ENCODE results near the gene CCDC148. TPM values are rescaled to one million over a fixed set of nuclear protein-coding genes. Genes with fewer than 3 reads are reported as not detected.
"Not testable (repeated sequence)": the region's sequence is repeated elsewhere in the genome, so short reads cannot be mapped to it uniquely, and the experiment has no call there.

CCDC148 gene
- total and polyA plus RNA-seq, 2 donors, result 0.28 to 5.3 TPM

- not testable (repeated sequence) for H3K36me3 ChIP-seq (ENCODE audit: insufficient read depth); H3K4me1 ChIP-seq (ENCODE audit: insufficient read depth); H3K4me3 ChIP-seq (ENCODE audit: low read depth, low read length); H3K27ac ChIP-seq (ENCODE audit: low read depth); DNase-seq (ENCODE audit: extremely low spot score)
- 87% methylated on average over 13 of the region's 13 CpGs for WGBS
These were observed 22.8 kb downstream of the CCDC148 start for GRCh38 chr2:158433716-158434115.

- Histone ChIP-seq H3K36me3 (ENCODE audit: insufficient read depth) (no peaks in the 10 kb centered on the region), H3K4me1 (ENCODE audit: insufficient read depth) (no peaks in the 10 kb centered on the region), H3K4me3 (ENCODE audit: low read depth, low read length) (no peak overlapping the region), H3K27ac (ENCODE audit: low read depth) (no peak overlapping the region)
- no peak for DNase-seq (ENCODE audit: extremely low spot score)
These were observed 24.4 kb downstream of the CCDC148 start for GRCh38 chr2:158432117-158432516.

DNA sequence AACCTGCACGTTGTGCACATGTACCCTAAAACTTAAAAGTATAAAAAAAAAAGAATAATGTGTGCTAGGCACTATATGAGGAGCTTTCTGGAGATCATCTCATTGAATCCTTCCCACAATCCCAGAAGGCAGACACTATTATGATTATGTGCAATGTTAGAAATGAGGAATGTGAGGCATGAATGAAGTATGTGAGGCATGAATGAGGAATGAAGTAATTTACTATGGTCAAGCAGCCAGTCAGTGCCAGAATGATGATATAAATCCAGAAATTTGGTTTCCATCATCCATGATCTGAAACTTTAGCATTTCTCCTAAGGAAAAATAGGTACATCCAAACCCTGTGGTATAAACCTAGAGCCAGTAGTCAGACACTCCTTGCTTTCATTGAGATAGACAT is 42.0 kb downstream of the CCDC148 start:
- Histone ChIP-seq H3K4me1 (ENCODE audit: insufficient read depth) (no peaks in the 10 kb centered on the region), H3K36me3 (ENCODE audit: insufficient read depth) (no peaks in the 10 kb centered on the region), H3K27ac (ENCODE audit: low read depth) (no peak overlapping the region), H3K4me3 (ENCODE audit: low read depth, low read length) (no peak overlapping the region)
- WGBS, result 84% methylated on average over 1 of the region's 1 CpG
- DNase-seq (ENCODE audit: extremely low spot score), result no peak

DNA sequence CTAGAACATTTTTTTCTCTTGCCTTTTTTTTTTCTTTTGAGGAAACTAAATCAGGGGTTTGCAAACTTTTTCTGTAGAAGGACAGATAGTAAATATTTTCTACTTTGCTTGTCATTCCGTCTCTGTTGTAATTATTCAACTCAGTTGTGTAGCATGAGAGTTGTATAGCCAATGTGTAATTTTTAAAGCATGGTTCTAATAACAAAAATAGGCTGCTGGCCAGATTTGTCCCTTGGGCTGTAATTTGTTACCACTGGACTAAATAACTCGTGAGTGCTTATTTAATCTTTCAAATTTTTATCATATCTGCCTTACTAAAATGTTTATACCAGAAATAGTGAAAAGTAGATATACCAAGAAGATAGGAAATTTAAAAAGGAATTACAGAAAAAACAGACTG is 43.0 kb downstream of the CCDC148 start:
- H3K36me3 ChIP-seq (ENCODE audit: insufficient read depth), result no peaks in the 10 kb centered on the region
- DNase-seq (ENCODE audit: extremely low spot score), result no peak
- H3K4me1 ChIP-seq (ENCODE audit: insufficient read depth), result no peaks in the 10 kb centered on the region
- H3K4me3 ChIP-seq (ENCODE audit: low read depth, low read length), result no peak overlapping the region
- 31% methylated on average over 2 of the region's 2 CpGs for WGBS
- no peak overlapping the region for H3K27ac ChIP-seq (ENCODE audit: low read depth)

DNA sequence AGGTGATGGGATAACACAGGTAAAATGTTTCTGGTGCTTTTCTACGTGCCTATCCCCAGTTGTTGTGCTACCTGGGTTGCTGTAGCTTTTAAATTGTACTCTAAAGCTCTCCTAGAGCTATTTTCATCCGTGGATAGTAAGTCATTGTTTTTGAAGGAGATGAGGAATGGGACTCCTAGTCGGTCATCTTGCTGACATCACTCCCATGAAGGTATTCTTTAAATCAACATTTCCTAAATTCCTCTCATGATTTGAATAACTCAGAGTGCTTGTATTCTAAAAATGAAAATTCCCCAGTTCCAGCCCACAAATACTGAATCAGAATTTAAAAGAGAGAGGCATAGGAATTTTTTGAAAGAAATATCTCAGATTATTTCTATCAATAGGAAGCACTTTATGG is 44.3 kb downstream of the CCDC148 start:
- DNase-seq (ENCODE audit: extremely low spot score), result no peak
- Histone ChIP-seq H3K27ac (ENCODE audit: low read depth) (no peak overlapping the region), H3K4me3 (ENCODE audit: low read depth, low read length) (no peak overlapping the region), H3K4me1 (ENCODE audit: insufficient read depth) (no peaks in the 10 kb centered on the region), H3K36me3 (ENCODE audit: insufficient read depth) (no peaks in the 10 kb centered on the region)
- WGBS, result 47% methylated on average over 3 of the region's 3 CpGs

GRCh38 chr2:158411748-158412147 is 44.8 kb downstream of the CCDC148 start:
- no peak for DNase-seq (ENCODE audit: extremely low spot score)
- H3K36me3 ChIP-seq (ENCODE audit: insufficient read depth), result no peaks in the 10 kb centered on the region
- H3K4me1 ChIP-seq (ENCODE audit: insufficient read depth), result no peaks in the 10 kb centered on the region
- no peak overlapping the region for H3K27ac ChIP-seq (ENCODE audit: low read depth)
- no peak overlapping the region for H3K4me3 ChIP-seq (ENCODE audit: low read depth, low read length)

DNA sequence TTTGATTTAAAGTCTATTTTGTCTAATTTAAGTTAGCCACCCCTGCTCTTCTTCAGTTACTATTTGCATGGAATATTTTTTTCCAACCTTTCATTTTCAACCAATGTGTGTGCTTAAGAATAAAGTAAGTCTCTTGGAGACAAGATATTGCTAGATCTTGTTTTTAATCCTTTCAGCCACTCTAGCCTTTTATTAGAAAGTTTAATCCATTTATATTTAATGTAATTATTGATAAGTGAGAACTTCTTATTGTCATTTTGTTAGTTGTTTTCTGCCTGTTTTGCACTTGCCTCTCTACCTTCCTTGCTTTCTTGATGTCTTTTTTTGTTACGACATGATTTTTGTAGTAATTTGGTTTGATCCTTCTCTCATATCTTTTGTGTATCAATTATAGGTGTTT is 46.4 kb downstream of the CCDC148 start:
- H3K27ac ChIP-seq (ENCODE audit: low read depth), result no peak overlapping the region
- H3K36me3 ChIP-seq (ENCODE audit: insufficient read depth), result no peaks in the 10 kb centered on the region
- WGBS, result 98% methylated on average over 1 of the region's 1 CpG
- no peak overlapping the region for H3K4me3 ChIP-seq (ENCODE audit: low read depth, low read length)
- H3K4me1 ChIP-seq (ENCODE audit: insufficient read depth), result no peaks in the 10 kb centered on the region
- no peak for DNase-seq (ENCODE audit: extremely low spot score)

DNA sequence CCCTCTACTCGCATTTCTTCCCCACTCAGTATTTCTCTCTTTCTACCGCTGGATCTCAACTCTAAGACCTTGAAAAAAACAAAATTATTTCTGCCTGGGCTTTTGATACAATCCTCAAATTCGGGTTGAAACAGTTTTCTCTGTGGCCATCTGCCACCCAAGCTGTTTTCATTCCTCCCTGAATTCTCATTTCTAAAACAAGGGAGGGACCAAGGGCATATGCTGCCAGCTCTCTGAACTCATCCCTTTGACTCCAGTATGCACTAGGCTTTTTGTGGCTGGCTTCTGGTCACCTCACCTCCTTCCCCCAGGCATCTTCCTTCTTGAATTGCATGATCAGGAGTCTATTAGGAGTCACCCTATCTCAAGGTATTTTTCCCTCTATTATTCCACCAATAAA is 49.5 kb downstream of the CCDC148 start:
- WGBS, result 74% methylated on average over 3 of the region's 3 CpGs
- H3K4me1 ChIP-seq (ENCODE audit: insufficient read depth), result no peaks in the 10 kb centered on the region
- no peak overlapping the region for H3K27ac ChIP-seq (ENCODE audit: low read depth)
- H3K4me3 ChIP-seq (ENCODE audit: low read depth, low read length), result no peak overlapping the region
- DNase-seq (ENCODE audit: extremely low spot score), result no peak
- no peaks in the 10 kb centered on the region for H3K36me3 ChIP-seq (ENCODE audit: insufficient read depth)

GRCh38 chr2:158405341-158405740 is 51.2 kb downstream of the CCDC148 start:
- no peaks in the 10 kb centered on the region for H3K36me3 ChIP-seq (ENCODE audit: insufficient read depth)
- WGBS, result 98% methylated on average over 3 of the region's 3 CpGs
- no peak for DNase-seq (ENCODE audit: extremely low spot score)
- H3K4me1 ChIP-seq (ENCODE audit: insufficient read depth), result no peaks in the 10 kb centered on the region
- no peak overlapping the region for H3K27ac ChIP-seq (ENCODE audit: low read depth)
- H3K4me3 ChIP-seq (ENCODE audit: low read depth, low read length), result no peak overlapping the region

DNA sequence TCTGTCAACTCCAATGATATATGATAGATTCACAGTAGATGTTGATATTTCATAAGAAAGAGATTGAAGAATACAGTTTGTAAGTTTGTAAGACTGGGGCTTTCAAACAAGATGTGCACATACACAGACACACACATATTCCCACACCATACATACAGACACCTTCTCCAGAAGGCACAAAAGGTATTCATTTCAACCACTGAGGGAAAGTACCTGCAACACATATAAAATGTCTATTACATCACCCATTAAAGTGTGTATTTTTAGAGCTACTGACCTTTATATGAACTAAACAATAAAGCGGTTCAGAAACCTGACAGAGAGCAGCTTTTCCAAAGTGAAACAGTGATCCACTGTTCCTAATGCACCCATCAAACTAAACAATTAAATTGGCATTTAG is 53.3 kb downstream of the CCDC148 start:
- DNase-seq (ENCODE audit: extremely low spot score), result no peak
- no peaks in the 10 kb centered on the region for H3K4me1 ChIP-seq (ENCODE audit: insufficient read depth)
- WGBS, result 31% methylated on average over 1 of the region's 1 CpG
- no peaks in the 10 kb centered on the region for H3K36me3 ChIP-seq (ENCODE audit: insufficient read depth)
- H3K4me3 ChIP-seq (ENCODE audit: low read depth, low read length), result no peak overlapping the region
- no peak overlapping the region for H3K27ac ChIP-seq (ENCODE audit: low read depth)

DNA sequence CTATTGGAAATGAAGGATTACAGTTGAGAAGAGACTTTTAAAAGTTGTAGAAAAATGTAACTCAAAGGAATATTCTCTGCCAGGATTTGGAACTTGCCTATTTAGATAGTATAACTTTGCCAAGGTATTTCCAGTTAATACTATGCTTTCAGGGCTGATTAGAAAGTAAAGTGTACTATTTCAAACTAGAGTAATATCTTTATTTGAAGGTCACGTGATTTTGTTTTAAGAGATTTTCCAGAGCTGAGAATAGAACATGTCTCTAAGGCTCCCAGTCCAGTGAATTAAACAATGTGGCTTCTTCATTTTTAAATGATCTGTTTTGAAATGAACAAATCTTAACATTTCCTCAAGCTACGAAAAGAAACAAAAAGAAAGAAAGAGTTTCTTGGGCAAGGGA is 53.9 kb downstream of the CCDC148 start:
- DNase-seq (ENCODE audit: extremely low spot score), result no peak
- WGBS, result 26% methylated on average over 2 of the region's 2 CpGs
- no peak overlapping the region for H3K27ac ChIP-seq (ENCODE audit: low read depth)
- H3K36me3 ChIP-seq (ENCODE audit: insufficient read depth), result no peaks in the 10 kb centered on the region
- no peak overlapping the region for H3K4me3 ChIP-seq (ENCODE audit: low read depth, low read length)
- no peaks in the 10 kb centered on the region for H3K4me1 ChIP-seq (ENCODE audit: insufficient read depth)

- 65% methylated on average over 1 of the region's 1 CpG for WGBS
- H3K4me3 ChIP-seq (ENCODE audit: low read depth, low read length), result no peak overlapping the region
These were observed 61.4 kb downstream of the CCDC148 start for GRCh38 chr2:158395166-158395565.

DNA sequence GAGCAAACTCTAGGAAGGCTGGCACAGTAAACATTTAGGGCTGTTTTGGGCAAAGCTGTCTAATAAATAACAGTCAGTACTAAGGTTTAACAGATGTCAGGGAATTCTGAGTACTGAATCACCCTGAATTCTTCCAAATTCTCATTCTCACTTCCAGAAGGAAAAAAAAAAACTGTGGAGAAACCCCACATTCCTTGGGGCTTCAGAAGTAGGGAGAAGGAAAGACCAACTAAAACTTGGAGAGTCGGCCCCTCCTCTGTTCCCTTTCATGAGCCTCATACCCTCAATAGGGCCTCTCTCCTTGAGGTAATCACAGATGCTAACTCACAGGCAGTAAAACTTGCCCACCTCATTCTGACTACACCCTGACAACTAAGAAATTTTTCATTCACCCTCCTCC is 62.1 kb downstream of the CCDC148 start:
- no peaks in the 10 kb centered on the region for H3K4me1 ChIP-seq (ENCODE audit: insufficient read depth)
- no peak overlapping the region for H3K27ac ChIP-seq (ENCODE audit: low read depth)
- no peak for DNase-seq (ENCODE audit: extremely low spot score)
- WGBS, result 30% methylated on average over 1 of the region's 1 CpG
- no peaks in the 10 kb centered on the region for H3K36me3 ChIP-seq (ENCODE audit: insufficient read depth)
- H3K4me3 ChIP-seq (ENCODE audit: low read depth, low read length), result no peak overlapping the region

More at GRCh38 chr2:158395166-158395565, 61.4 kb downstream of the CCDC148 start:
- DNase-seq (ENCODE audit: extremely low spot score), result no peak
- no peak overlapping the region for H3K27ac ChIP-seq (ENCODE audit: low read depth)
- no peaks in the 10 kb centered on the region for H3K4me1 ChIP-seq (ENCODE audit: insufficient read depth)
- no peaks in the 10 kb centered on the region for H3K36me3 ChIP-seq (ENCODE audit: insufficient read depth)

GRCh38 chr2:158393886-158394285 is 62.7 kb downstream of the CCDC148 start:
- 92% methylated on average over 1 of the region's 1 CpG for WGBS
- no peak for DNase-seq (ENCODE audit: extremely low spot score)

DNA sequence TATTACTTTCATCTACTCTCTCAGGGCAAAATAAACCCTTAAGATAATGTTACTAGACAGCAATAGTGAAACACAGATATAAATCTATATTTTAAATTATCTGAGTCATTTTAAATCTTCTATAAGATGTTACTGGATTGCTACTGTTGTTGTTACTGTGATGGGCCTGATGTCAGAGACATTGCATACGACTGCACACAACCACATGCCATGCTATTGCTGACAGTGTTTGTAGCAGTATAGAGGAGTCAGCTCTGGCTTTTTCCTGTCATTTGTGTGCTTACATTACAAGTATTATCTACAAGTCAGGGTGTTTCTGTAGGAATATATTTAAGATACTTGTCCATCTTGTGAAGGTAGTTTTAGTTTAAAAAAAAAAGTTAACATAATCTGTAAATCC is 63.9 kb downstream of the CCDC148 start:
- Histone ChIP-seq H3K4me1 (ENCODE audit: insufficient read depth) (no peaks in the 10 kb centered on the region), H3K36me3 (ENCODE audit: insufficient read depth) (no peaks in the 10 kb centered on the region), H3K27ac (ENCODE audit: low read depth) (no peak overlapping the region), H3K4me3 (ENCODE audit: low read depth, low read length) (no peak overlapping the region)
- no peak for DNase-seq (ENCODE audit: extremely low spot score)
- 51% methylated on average over 1 of the region's 1 CpG for WGBS

More at GRCh38 chr2:158393886-158394285, 62.7 kb downstream of the CCDC148 start:
- Histone ChIP-seq H3K36me3 (ENCODE audit: insufficient read depth) (no peaks in the 10 kb centered on the region), H3K4me3 (ENCODE audit: low read depth, low read length) (no peak overlapping the region), H3K27ac (ENCODE audit: low read depth) (no peak overlapping the region), H3K4me1 (ENCODE audit: insufficient read depth) (no peaks in the 10 kb centered on the region)

Measured in urinary bladder (tissue), 4 donors.